NCI-H2196 (cell line): ENCODE measurements around the gene WBP1L.
"Not testable (repeated sequence)": the region's sequence is repeated elsewhere in the genome, so short reads cannot be mapped to it uniquely, and the experiment has no call there.

Experiments
- DNase-seq: peaks from one replicate; lab custom pipeline; 2025; ENCODE audit not compliant: unreplicated experiment; lab: John Stamatoyannopoulos, UW

The WBP1L gene

DNA sequence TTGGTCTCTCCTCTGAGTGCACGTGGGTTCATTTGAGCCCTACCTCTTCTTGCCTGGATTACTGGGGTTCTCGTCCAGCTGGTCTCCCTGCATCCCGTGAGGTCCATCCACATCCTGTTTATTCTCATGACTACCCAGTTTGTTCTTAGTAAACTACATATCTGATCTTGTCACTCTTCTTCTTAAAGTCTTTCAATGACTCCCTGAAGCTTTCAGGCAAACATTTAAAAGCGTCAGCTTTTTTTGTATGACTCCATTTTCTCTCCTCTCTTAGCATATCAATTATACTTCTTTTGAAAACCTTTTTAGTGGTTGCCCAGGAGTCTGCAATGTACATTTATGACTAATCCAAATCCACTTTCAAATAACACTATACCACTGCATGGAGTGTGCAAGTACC, 21.8 kb upstream of the WBP1L start:
- DNase-seq, result no peak

- DNase-seq, result no peak
Measured at GRCh38 chr10:102723989-102724388, 19.8 kb upstream of the WBP1L start.

GRCh38 chr10:102726274-102726673, 17.5 kb upstream of the WBP1L start:
- DNase-seq, result no peak

GRCh38 chr10:102727037-102727818, 16.5 kb upstream of the WBP1L start:
- DNase-seq, result no peak

DNA sequence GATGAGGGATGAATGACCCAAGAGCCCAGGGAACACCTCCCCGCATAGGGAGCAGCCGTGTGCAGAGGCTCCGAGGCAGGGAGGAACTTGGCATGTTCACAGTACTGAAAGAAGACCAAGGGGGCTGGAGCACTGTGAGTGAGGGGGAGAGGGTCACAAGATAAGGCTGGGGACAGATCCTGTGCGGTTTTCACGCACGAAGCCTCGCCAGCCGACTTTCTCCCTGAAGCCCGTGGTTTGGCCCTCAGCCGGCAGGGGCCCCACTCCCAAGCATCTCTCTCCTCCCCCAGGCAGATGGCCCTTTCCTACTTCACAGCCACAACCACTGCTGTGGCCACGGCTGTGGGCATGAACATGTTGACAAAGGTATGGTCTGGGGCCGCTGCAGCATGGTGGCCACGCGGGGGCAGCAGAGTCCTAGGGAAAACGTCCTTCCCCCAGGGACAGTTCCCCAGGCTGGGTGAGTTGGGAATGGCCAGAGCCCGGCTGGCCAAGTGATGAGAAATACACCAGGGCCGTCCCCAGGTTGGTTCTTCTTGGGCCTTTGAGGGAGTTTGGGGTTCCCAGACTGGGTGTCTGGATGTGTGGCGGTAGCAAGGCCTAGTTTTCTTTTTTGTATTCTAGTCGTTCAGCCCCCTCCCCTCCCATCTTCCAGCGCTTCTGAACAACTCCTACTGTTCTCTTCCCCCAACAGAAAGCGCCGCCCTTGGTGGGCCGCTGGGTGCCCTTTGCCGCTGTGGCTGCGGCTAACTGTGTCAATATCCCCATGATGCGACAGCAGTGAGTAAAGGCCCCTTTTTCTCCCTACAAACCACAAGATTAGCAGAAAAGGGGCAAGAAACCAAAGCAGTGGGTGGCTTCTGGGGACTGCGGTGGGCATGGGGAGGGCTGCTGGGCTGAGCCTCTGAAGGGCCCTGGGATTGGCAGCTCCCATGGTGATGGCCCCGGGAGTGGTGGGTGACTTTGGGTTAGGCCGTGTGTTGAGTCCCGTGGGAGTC, 14.4 kb upstream of the WBP1L start:
- peak; percentile 64 for DNase-seq

GRCh38 chr10:102731222-102731800, 12.4 kb upstream of the WBP1L start:
- no peak for DNase-seq

- no peak for DNase-seq
Measured at GRCh38 chr10:102732661-102733060, 11.1 kb upstream of the WBP1L start.

- DNase-seq, result no peak
Measured at GRCh38 chr10:102735065-102735562, 8.6 kb upstream of the WBP1L start.

DNA sequence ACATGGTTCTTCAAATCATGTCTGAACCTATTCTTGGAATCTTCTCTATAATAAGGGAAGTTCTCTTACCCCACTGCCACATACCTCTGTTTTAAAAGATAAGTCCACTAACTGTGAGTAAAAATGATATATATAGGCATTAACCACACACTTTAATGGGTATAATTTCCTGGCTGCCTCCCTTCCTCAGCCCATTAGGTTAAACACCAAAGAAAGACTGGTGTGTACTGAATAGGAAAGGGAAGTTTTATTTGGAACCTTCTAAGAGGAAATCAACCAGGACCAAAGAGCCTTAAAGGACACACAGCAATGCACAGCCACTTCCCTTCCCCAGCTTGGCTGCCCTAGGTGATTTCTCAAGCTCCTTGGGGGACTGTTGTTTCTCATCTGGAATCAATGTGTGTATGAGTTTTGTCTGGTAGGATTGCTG, 5.0 kb upstream of the WBP1L start:
- no peak for DNase-seq

GRCh38 chr10:102740229-102740628, 3.5 kb upstream of the WBP1L start:
- DNase-seq, result no peak

DNA sequence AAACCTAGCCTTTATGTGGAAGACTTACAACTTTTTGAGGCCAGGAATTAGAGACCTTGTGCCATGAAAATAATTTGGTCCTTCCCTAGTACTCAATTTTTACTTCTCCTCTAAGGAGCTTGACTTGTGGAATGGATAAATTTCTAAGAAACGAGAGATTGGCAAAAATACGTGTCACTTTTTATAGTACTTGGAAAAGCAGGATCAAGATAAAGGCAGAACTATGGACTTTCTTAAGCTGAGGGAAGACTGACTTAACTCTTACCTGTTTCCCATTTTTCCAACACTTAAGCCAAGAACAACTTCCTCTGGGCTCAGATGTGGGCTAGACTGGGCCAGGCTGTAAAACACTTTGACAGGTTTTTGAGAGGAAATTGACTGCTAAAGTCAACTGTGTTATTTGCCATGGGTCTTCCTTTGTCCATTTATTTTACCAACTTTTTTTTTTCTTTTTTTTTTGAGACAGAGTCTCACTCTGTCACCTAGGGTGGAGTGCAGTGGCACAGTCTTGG, 2.0 kb upstream of the WBP1L start:
- DNase-seq, result no peak

- not testable (repeated sequence) for DNase-seq
Measured at GRCh38 chr10:102742313-102742712, 1.4 kb upstream of the WBP1L start.

DNA sequence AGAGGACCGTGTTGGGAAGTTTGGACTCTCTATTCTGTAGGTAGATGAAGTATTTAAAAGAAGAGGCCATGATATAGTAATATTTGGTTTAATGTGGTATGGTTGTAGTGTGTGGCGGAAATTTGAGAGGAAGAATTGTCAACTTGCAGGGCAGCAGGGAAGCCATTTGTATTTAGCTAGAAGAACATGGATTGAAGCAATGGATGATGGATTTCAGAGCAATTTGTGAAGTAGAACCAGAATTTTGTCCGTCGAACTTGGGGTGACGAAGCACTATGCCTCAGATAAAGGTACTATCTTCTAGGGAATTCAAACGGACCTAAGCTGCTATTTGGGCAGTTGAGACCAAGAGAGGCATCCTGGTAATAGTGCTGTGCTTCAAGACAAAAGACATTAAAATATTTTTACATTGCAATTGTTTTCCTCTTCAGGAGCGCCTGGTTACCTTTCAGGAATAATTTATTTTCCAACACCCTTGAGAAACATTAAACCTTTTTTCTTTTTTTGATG, 615 bp upstream of the WBP1L start:
- no peak for DNase-seq

GRCh38 chr10:102744374-102745051, 765 bp downstream of the WBP1L start:
- no peak for DNase-seq

DNA sequence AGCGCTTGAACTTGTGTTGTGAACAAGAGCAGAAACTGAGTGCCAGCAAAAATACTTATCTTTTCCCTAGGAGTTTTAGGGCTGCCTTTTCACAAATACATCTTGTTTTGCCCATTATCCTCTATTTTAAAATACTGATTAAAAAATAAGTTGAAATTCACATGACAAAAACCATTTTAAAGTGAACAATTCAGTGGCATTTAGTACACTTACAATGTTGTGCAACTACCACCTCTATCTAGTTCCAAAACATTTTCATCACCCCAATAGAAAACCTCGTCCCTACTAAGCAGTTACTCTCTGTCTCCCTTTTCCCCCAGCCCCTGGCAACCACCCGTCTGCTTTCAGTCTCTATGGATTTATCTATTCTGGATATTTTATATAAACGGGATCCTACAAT, 1.4 kb downstream of the WBP1L start:
- no peak for DNase-seq

DNA sequence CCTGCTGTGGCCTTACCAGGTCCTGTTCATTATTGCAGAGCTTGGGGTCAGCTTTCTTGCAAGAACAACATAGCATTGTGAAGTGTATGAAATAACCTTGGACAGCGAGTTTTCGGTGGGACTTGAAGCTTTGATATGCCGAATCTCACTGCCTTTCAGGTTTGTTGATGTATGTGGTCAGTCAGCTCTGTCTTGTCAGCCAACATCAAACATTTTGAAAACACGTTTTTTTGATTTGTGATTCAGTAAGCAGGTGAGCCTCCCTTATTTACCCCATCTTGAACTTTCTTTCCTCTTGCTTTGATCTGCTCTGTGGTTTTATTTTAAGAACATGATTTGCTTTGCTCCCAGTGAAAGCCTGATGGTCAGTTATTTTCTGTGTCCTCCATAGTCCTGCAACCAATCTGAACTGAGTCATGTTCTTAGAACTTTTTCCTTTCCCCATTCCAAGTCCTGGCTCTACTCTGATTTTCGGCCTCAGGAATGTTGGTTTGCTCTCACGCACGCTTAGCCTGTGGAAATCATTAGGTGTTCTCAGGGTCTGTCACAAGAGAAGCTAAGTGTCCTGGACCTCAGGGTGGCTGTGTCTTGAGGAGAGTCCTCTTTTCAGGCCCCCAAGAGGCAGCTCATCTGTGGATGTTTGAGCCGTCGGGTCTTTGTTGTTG, 8.7 kb downstream of the WBP1L start:
- DNase-seq, result no peak

GRCh38 chr10:102752934-102753664, 9.4 kb downstream of the WBP1L start:
- peak; percentile 7 for DNase-seq

GRCh38 chr10:102753718-102754117, 10.0 kb downstream of the WBP1L start:
- DNase-seq, result no peak

DNA sequence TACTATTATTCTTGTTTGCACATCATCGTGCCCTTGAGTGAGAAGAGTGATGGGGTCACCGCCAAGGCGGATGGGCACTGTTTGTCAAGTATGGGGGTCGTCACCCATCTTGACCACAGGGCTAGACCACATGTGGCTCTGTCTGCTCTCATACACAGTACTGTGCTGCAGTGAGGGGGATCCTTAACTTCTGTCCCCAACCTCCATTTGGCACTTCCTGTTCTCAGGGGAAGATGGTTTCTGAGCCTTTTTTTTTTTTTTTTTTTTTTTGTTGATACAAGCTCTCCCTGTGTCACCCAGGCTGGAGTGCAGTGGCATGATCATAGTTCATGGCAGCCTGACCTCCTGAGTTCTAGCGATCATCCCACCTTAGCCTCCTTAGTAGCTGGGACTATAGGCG, 13.6 kb downstream of the WBP1L start:
- DNase-seq, result no peak
